Activated CD4-positive, alpha-beta memory T cell treated with anti-CD3 and anti-CD28 coated beads for 36 hours (primary cell): Measurements from ENCODE around the gene ABHD13. TPM values are rescaled to one million over a fixed set of nuclear protein-coding genes. Genes with fewer than 3 reads are reported as not detected.
"Not testable (repeated sequence)": the region's sequence is repeated elsewhere in the genome, so short reads cannot be mapped to it uniquely, and the experiment has no call there.

ENCODE experiments used
- CTCF ChIA-PET: fragments of 350-600 bp; sonication (Branson Sonifier 250); formaldehyde crosslinking; loops from one replicate; lab custom pipeline; 2021; ENCODE audit warnings: antibody characterized with exemption, inconsistent platforms; lab: Charles Lee
- POLR2A ChIA-PET: fragments of 350-600 bp; sonication (Branson Sonifier 250); formaldehyde crosslinking; loops from one replicate; lab custom pipeline; 2021; ENCODE audit warnings: antibody characterized with exemption; lab: Charles Lee
- DNase-seq: peaks from one replicate; pipeline ENCODE4 v3.0.0-alpha.2; 2020
- H3K27ac Mint-ChIP-seq: one replicate; pipeline ENCODE4 v1.8.0; 2021; ENCODE audit warnings: mixed read lengths
- H3K27me3 Mint-ChIP-seq: one replicate; pipeline ENCODE4 v1.8.0; 2021; ENCODE audit warnings: mixed read lengths
- H3K36me3 Mint-ChIP-seq: one replicate; pipeline ENCODE4 v1.8.0; 2021; ENCODE audit warnings: mixed read lengths
- H3K4me1 Mint-ChIP-seq: one replicate; pipeline ENCODE4 v1.8.0; 2021; ENCODE audit warnings: low read depth, mixed read lengths
- H3K4me3 Mint-ChIP-seq: one replicate; pipeline ENCODE4 v1.8.0; 2021; ENCODE audit warnings: mild to moderate bottlenecking, mixed read lengths
- H3K9me3 Mint-ChIP-seq: one replicate; pipeline ENCODE4 v1.8.0; 2021; ENCODE audit warnings: mixed read lengths
- intact Hi-C: fragments of 100-400 bp; cut with micrococcal nuclease; formaldehyde crosslinking; loops from one replicate; pipeline ENCODE4 v1.15.1; 2023
- total RNA-seq, 2 experiments: library from RNA; stranded (reverse); gene quantifications; one replicate each; pipeline ENCODE4 v1.2.3, GENCODE V29; 2021

The ABHD13 gene
- total RNA-seq, 2 experiments from 2014 or later = 5.1 to 5.2 TPM

DNA sequence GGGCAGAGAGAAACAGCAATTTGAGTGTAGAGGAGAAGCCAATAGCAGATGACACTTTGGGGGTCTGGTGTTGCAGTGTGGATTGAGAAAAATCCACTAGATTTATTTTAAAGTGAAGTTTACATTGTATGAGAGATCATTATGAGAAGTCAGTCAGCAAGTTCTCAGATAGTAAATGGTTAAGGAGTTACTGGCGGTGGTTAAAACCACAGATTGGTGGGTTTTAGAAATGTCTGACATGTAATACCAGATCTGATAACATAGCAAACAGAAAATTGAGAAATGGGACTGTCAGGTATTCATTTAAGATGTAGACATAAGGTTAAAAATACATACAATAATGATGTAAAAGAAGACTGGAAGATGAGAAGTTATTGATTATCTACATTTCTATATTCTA lies 7.2 kb downstream of the ABHD13 start:
- DNase-seq = no peak
- Mint-ChIP-seq H3K4me3 (no peak overlapping the region), H3K9me3 (no peaks in the 10 kb centered on the region), H3K27me3 (no peaks in the 10 kb centered on the region), H3K4me1 (peaks cover 62% of the 10 kb centered on the region), H3K27ac (peak overlapping the region; percentile 28), H3K36me3 (peaks cover 12% of the 10 kb centered on the region)
- intact Hi-C loops = loop anchor here (5.0 kb wide), 2 partner anchors 97 to 282 kb away; no protein-coding TSS in a partner anchor
- CTCF ChIA-PET = no interaction called here
- POLR2A ChIA-PET = interaction anchor here (1.2 kb wide), 1 partner anchor 45 kb away, joined by 3 read pairs; no protein-coding TSS in a partner anchor

DNA sequence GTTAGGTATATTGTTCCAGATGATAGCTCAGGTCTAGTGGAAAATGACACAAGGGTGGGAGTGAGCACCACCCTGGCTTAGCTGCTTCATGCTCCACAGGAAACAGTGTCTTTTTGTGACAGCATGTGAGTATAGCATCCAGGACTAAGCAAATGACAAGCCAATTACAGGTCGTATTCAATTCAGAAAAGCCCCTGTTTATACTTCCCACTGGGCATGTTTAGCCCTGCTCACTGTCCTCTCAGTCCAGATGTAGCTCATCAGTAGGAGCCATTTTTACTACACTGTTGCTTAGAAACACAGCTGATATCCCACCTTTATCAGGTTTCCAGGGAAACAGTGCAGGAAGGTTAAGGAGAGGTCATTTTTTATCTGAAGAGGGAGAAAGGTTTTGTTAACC lies 8.0 kb downstream of the ABHD13 start:
- Mint-ChIP-seq H3K27ac (no peak overlapping the region), H3K36me3 (peaks cover 12% of the 10 kb centered on the region), H3K9me3 (no peaks in the 10 kb centered on the region), H3K4me3 (no peak overlapping the region), H3K27me3 (no peaks in the 10 kb centered on the region), H3K4me1 (peaks cover 57% of the 10 kb centered on the region)
- intact Hi-C loops = loop anchor here (2.0 to 5.0 kb wide), 3 partner anchors 43 to 281 kb away; partner anchors contain the start of gene TNFSF13B
- CTCF ChIA-PET = no interaction called here
- DNase-seq = no peak
- POLR2A ChIA-PET = interaction anchor here (1.2 kb wide), 1 partner anchor 44 kb away, joined by 3 read pairs; no protein-coding TSS in a partner anchor

DNA sequence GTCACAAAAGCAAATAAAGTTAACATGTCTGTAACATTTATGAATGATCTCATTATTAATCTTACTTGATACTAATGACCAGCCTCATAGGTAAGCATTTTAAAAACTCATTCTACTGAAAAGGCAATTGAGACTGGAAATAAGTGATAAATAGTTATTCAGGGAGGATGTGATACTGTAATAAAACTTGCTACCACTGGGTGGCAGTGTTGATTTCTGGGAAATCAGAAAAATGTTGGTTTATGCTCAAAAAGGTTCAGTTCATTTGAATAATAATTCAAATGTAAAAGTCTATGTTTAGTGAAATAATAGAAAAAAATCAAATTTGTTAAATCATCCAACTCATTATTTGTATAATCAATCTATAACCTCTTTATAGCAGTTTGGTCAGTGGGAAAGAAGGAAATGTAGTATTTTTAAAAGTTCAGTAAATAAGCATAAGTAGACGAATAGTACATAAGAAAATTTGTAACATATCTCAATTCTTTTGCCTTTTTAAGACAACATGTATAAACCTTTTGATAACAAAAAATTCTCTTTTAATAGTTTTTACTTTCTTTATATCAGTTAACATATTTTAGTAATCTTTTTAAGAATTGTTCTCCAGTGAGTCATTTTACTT lies 9.6 kb downstream of the ABHD13 start:
- no peak for DNase-seq
- CTCF ChIA-PET = interaction anchor here (0.8 kb wide), 2 partner anchors 42 to 131 kb away, joined by 3 to 4 read pairs; partner anchors contain the start of gene TNFSF13B
- intact Hi-C loops = loop anchor here (1.0 to 5.0 kb wide), 5 partner anchors 8 to 668 kb away; partner anchors contain the start of gene TNFSF13B
- no peaks in the 10 kb centered on the region for H3K27me3 Mint-ChIP-seq
- no peak overlapping the region for H3K4me3 Mint-ChIP-seq
- peaks cover 51% of the 10 kb centered on the region for H3K4me1 Mint-ChIP-seq
- no peak overlapping the region for H3K27ac Mint-ChIP-seq
- H3K36me3 Mint-ChIP-seq = peaks cover 12% of the 10 kb centered on the region
- POLR2A ChIA-PET = no interaction called here
- no peaks in the 10 kb centered on the region for H3K9me3 Mint-ChIP-seq

DNA sequence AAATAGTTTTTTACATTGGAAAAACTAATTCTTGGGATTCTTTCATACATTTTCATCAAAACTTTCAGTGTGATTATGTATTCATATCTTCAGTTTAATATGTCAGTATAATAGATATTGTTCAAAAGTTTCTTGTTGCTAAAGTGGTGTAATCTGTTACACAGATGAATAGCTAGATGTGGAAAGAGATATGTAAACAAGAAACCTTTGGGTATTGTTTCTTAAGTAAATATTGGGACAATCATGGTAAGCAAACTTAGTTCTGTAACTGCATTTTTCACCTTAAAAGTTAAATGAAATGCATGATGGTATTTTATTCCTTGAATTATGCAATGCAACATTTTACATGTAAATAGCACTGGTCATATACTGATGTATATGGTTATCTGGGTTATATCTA lies 12.2 kb downstream of the ABHD13 start:
- Mint-ChIP-seq H3K4me1 (peaks cover 32% of the 10 kb centered on the region), H3K27ac (no peak overlapping the region), H3K27me3 (no peaks in the 10 kb centered on the region), H3K9me3 (no peaks in the 10 kb centered on the region), H3K4me3 (no peak overlapping the region), H3K36me3 (peaks cover 14% of the 10 kb centered on the region)
- no peak for DNase-seq
- ChIA-PET CTCF (interaction anchor here (1.0 kb wide), 1 partner anchor 665 kb away, joined by 3 read pairs; no protein-coding TSS in a partner anchor), POLR2A (no interaction called here)
- intact Hi-C loops = no loop called here

DNA sequence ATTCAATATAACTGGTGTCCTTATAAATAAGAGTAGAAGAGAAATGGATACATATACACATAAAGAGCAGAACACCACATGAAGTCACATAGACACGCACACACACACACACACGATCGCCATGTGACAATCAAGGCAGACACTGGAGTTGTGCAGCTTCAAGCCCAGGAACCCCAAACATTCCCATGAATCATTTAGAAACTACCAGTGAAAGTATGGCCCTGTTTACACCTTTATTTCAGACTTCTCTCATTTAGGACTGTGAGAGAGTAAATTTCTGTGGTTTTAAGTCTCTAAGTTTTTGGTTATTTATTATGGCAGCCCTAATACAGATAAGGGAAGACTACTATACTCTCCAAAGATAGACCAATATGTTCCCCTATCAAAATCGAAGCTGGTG lies 31.0 kb downstream of the ABHD13 start:
- ChIA-PET CTCF (no interaction called here), POLR2A (no interaction called here)
- DNase-seq = no peak
- intact Hi-C loops = no loop called here
- H3K27ac Mint-ChIP-seq = no peak overlapping the region
- no peaks in the 10 kb centered on the region for H3K27me3 Mint-ChIP-seq
- peaks cover 41% of the 10 kb centered on the region for H3K9me3 Mint-ChIP-seq
- H3K4me3 Mint-ChIP-seq = no peak overlapping the region
- peaks cover 14% of the 10 kb centered on the region for H3K36me3 Mint-ChIP-seq
- peaks cover 4% of the 10 kb centered on the region for H3K4me1 Mint-ChIP-seq

DNA sequence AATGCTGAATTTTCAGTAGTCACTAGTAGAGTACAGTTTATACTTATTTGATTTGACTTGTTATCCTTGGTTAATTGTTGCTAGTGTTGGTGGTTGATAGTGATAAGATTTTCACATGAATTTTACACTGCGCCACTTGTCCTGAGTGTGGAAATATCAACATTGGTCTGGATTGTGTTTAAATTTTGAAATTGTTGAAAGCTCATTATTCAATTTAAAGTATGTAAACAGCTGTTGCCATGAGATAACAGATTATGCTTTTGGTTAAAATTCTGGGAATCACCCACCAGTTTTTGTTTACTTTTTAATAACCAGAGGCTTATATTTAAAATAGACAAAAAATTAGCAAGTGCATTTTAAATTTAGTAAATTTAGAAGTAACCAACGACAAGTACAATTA lies 39.1 kb downstream of the ABHD13 start:
- H3K9me3 Mint-ChIP-seq = peaks cover 5% of the 10 kb centered on the region
- H3K27me3 Mint-ChIP-seq = no peaks in the 10 kb centered on the region
- H3K36me3 Mint-ChIP-seq = peaks cover 11% of the 10 kb centered on the region
- CTCF ChIA-PET = no interaction called here
- intact Hi-C loops = no loop called here
- no peaks in the 10 kb centered on the region for H3K4me1 Mint-ChIP-seq
- H3K4me3 Mint-ChIP-seq = no peak overlapping the region
- no peak for DNase-seq
- no peak overlapping the region for H3K27ac Mint-ChIP-seq
- POLR2A ChIA-PET = no interaction called here

DNA sequence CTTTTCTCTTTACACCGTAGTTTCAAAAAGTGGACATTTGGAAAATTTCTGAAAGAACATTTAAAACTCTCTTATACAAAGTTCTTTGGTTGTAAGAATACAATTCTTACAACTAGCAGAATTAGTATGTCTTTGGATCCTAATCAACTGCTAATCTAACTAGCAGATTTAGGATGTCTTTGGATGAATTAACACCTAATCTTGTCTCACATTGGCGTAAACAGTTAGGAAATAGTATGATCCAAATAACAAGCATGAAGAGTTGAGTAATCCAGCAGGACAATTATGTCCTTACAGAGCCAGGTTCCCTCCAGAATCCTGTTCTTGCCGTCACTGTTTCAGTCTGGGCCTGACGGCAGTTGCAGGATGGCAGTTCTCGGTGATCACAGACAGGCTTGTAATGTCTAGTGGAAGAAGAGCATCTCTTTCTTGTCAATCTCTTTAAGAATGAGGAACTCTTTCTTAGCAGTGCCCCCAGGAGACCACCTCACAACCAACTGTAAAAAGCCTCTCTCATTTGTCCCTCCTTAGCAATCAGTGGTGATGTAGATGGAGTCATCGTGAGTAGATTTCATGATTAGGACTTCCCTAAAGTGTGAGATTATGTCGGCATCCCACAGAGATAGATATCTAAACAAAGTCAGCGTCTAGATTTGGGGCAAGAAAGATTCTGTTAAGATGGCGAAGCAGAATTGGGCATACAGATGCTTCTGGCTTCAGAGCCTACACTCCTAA lies 45.6 kb downstream of the ABHD13 start:
- Mint-ChIP-seq H3K4me1 (peaks cover 22% of the 10 kb centered on the region), H3K27me3 (no peaks in the 10 kb centered on the region), H3K27ac (no peak overlapping the region), H3K9me3 (peaks cover 4% of the 10 kb centered on the region), H3K36me3 (no peaks in the 10 kb centered on the region), H3K4me3 (no peak overlapping the region)
- no peak for DNase-seq
- POLR2A ChIA-PET = no interaction called here
- CTCF ChIA-PET = no interaction called here
- intact Hi-C loops = loop anchor here (10.0 kb wide), 1 partner anchor 331 kb away; no protein-coding TSS in a partner anchor

DNA sequence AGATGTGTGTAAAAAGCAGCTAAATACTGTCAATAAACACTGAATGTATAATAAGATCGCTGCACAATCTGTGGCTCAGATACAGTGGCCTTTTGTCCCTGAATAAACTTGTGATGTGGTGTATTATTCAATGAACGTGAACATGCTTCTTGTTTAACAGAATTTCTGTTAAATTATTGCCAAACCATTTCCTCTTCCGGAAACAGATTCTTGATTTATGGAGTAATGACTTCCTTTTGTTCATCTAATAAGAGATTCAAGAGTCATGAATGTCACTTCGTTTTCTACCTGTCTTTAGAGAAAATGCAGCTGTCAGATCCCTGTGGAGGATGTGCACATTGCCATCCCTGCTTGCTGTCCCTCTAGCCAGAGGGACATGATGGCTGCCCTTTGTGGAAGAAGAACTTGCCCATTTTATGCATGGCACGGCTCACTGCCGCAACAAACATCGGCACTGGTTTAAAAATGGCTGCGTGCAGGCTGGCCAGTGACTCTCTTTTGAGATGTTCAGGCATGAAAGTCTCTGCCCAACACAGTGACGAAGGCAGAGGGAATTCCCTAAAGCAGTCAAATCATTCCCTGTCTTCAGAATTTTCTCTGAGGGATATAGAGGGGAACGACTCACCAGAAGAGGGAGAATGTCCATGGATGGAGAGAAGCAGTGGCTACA lies 48.3 kb downstream of the ABHD13 start:
- H3K27ac Mint-ChIP-seq = peak overlapping the region; percentile 65
- peak overlapping the region; percentile 13 for H3K4me3 Mint-ChIP-seq
- intact Hi-C loops = loop anchor here (5.0 to 10.0 kb wide), 3 partner anchors 56 to 328 kb away; no protein-coding TSS in a partner anchor
- H3K9me3 Mint-ChIP-seq = peaks cover 4% of the 10 kb centered on the region
- ChIA-PET POLR2A (no interaction called here), CTCF (no interaction called here)
- peaks cover 40% of the 10 kb centered on the region for H3K4me1 Mint-ChIP-seq
- H3K36me3 Mint-ChIP-seq = no peaks in the 10 kb centered on the region
- DNase-seq = no peak
- no peaks in the 10 kb centered on the region for H3K27me3 Mint-ChIP-seq

DNA sequence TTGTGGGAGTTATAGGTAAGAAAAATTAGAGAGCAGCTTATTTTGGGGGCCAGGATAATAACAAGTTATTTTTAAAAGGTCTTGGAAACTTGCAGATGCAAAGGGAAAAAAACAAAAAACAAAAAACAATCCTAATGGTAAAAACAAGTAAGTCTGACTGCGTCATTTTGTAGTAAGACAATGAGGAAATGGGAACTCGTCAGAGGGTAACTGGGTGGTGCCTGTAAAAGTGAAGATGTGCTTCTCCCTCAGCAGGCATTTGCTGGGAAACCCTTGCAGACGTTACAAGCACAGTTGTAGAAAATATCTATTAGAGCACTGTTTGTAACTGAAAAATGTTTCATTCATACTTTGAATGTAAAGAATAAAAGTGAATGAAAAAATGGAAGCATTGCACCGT lies 49.2 kb downstream of the ABHD13 start:
- no peaks in the 10 kb centered on the region for H3K36me3 Mint-ChIP-seq
- CTCF ChIA-PET = no interaction called here
- H3K9me3 Mint-ChIP-seq = peaks cover 4% of the 10 kb centered on the region
- H3K4me3 Mint-ChIP-seq = no peak overlapping the region
- intact Hi-C loops = loop anchor here (5.0 to 10.0 kb wide), 3 partner anchors 55 to 327 kb away; no protein-coding TSS in a partner anchor
- peaks cover 45% of the 10 kb centered on the region for H3K4me1 Mint-ChIP-seq
- no peak overlapping the region for H3K27ac Mint-ChIP-seq
- POLR2A ChIA-PET = no interaction called here
- no peaks in the 10 kb centered on the region for H3K27me3 Mint-ChIP-seq
- no peak for DNase-seq

DNA sequence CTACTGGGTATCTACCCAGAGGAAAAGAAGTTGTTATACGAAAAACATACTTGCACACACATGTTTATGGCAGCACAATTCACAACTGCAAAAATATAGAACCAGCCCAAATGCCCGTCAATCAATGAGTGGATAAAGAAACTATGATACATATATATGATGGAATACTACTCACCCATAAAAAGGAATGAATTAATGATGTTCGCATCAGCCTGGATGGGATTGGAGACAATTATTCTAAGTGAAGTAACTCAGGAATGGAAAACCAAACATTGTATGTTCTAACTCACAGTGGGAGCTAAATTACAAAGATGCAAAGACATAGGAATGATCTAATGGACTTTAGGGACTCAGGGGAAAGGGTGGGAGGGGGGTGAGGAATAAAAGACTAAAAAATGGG lies 49.7 kb downstream of the ABHD13 start:
- POLR2A ChIA-PET, H3K36me3 Mint-ChIP-seq, CTCF ChIA-PET, H3K9me3 Mint-ChIP-seq, H3K27ac Mint-ChIP-seq, H3K4me3 Mint-ChIP-seq, H3K27me3 Mint-ChIP-seq, DNase-seq: not testable (repeated sequence)
- intact Hi-C loops = loop anchor here (2.0 to 10.0 kb wide), 4 partner anchors 41 to 327 kb away; no protein-coding TSS in a partner anchor
- peaks cover 47% of the 10 kb centered on the region for H3K4me1 Mint-ChIP-seq

DNA sequence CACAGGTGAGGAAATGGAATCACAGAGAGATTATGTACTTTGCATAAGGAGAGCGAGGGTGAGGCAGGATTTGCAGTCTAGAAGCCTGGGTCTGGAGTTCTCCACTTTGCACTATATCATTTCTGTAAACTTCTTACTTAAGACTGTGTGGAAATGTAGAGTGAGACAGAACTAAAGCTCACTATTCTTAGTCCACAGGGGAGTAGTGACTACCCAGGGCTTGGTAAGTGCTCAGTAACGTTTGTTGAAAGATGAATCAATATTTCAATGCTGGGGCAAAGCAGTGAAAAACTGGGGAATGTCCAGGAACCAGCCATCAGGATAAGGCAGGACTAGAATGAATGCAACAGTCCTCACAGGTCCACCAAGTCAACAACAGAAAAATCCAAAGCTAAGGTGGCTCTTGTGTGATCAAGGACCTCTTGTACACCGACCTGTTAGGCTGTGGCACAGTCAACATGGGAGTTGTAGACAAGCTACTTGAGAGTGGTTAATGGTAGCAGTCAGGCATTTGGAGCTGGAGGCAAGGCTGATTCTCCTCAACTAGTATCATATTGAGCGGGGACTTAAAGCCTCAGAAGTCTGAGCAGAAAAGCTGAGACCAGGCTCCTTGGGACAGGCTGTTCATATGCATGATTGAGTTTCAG lies 50.4 kb downstream of the ABHD13 start:
- DNase-seq = peak; percentile 31
- ChIA-PET CTCF (interaction anchor here (0.7 to 1.5 kb wide), 4 partner anchors 17 to 626 kb away, joined by 3 to 4 read pairs (median 3); no protein-coding TSS in a partner anchor), POLR2A (no interaction called here)
- H3K9me3 Mint-ChIP-seq = peaks cover 4% of the 10 kb centered on the region
- no peaks in the 10 kb centered on the region for H3K27me3 Mint-ChIP-seq
- H3K27ac Mint-ChIP-seq = peak overlapping the region; percentile 35
- intact Hi-C loops = loop anchor here (1.0 to 10.0 kb wide), 5 partner anchors 42 to 326 kb away; partner anchors contain the start of gene ABHD13
- H3K4me1 Mint-ChIP-seq = peaks cover 50% of the 10 kb centered on the region
- H3K36me3 Mint-ChIP-seq = no peaks in the 10 kb centered on the region
- H3K4me3 Mint-ChIP-seq = no peak overlapping the region
